Measurements from ENCODE around the gene STX17. TPM values are rescaled to one million over a fixed set of nuclear protein-coding genes. Genes with fewer than 3 reads are reported as not detected.

The STX17 gene
- total RNA-seq, 2 experiments from 2014 or later, result 27.4 to 33.4 TPM

GRCh38 chr9:99881769-99882168 lies 24.7 kb upstream of the STX17 start:
- H3K27ac Mint-ChIP-seq, result no peak overlapping the region
- H3K4me1 Mint-ChIP-seq, result peaks cover 4% of the 10 kb centered on the region
- no peaks in the 10 kb centered on the region for H3K9me3 Mint-ChIP-seq
- no peak overlapping the region for H3K4me3 Mint-ChIP-seq
- H3K36me3 Mint-ChIP-seq, result peaks cover 4% of the 10 kb centered on the region
- no peak for DNase-seq
- peaks cover 3% of the 10 kb centered on the region for H3K27me3 Mint-ChIP-seq

- no peak for DNase-seq
- Mint-ChIP-seq H3K36me3 (peaks cover 4% of the 10 kb centered on the region), H3K27ac (no peak overlapping the region), H3K4me3 (no peak overlapping the region), H3K4me1 (peaks cover 7% of the 10 kb centered on the region), H3K27me3 (no peaks in the 10 kb centered on the region), H3K9me3 (no peaks in the 10 kb centered on the region)
Measured at GRCh38 chr9:99885747-99886146, 20.7 kb upstream of the STX17 start.

GRCh38 chr9:99889120-99889519 lies 17.3 kb upstream of the STX17 start:
- Mint-ChIP-seq H3K9me3 (no peaks in the 10 kb centered on the region), H3K27me3 (peaks cover 7% of the 10 kb centered on the region), H3K27ac (no peak overlapping the region), H3K4me1 (peaks cover 3% of the 10 kb centered on the region), H3K36me3 (no peaks in the 10 kb centered on the region), H3K4me3 (no peak overlapping the region)
- no peak for DNase-seq

- H3K9me3 Mint-ChIP-seq, result no peaks in the 10 kb centered on the region
- no peak for DNase-seq
- no peak overlapping the region for H3K27ac Mint-ChIP-seq
- peaks cover 26% of the 10 kb centered on the region for H3K27me3 Mint-ChIP-seq
- no peaks in the 10 kb centered on the region for H3K36me3 Mint-ChIP-seq
- no peak overlapping the region for H3K4me3 Mint-ChIP-seq
- no peaks in the 10 kb centered on the region for H3K4me1 Mint-ChIP-seq
Measured at GRCh38 chr9:99894826-99895225, 11.6 kb upstream of the STX17 start.

GRCh38 chr9:99895510-99895909 lies 10.9 kb upstream of the STX17 start:
- no peaks in the 10 kb centered on the region for H3K36me3 Mint-ChIP-seq
- H3K4me1 Mint-ChIP-seq, result no peaks in the 10 kb centered on the region
- H3K27ac Mint-ChIP-seq, result no peak overlapping the region
- peaks cover 26% of the 10 kb centered on the region for H3K27me3 Mint-ChIP-seq
- DNase-seq, result no peak
- no peak overlapping the region for H3K4me3 Mint-ChIP-seq
- no peaks in the 10 kb centered on the region for H3K9me3 Mint-ChIP-seq

- H3K27me3 Mint-ChIP-seq, result peaks cover 26% of the 10 kb centered on the region
- H3K27ac Mint-ChIP-seq, result no peak overlapping the region
- DNase-seq, result no peak
- H3K9me3 Mint-ChIP-seq, result no peaks in the 10 kb centered on the region
- no peaks in the 10 kb centered on the region for H3K36me3 Mint-ChIP-seq
- H3K4me3 Mint-ChIP-seq, result no peak overlapping the region
- H3K4me1 Mint-ChIP-seq, result no peaks in the 10 kb centered on the region
Measured at GRCh38 chr9:99896119-99896518, 10.3 kb upstream of the STX17 start.

GRCh38 chr9:99903393-99903792 lies 3.1 kb upstream of the STX17 start:
- Mint-ChIP-seq H3K4me1 (peaks cover 17% of the 10 kb centered on the region), H3K9me3 (no peaks in the 10 kb centered on the region), H3K36me3 (no peaks in the 10 kb centered on the region), H3K27ac (no peak overlapping the region), H3K27me3 (peaks cover 6% of the 10 kb centered on the region), H3K4me3 (no peak overlapping the region)
- no peak for DNase-seq

- peak overlapping the region; percentile 97 for H3K4me3 Mint-ChIP-seq
- H3K27ac Mint-ChIP-seq, result peak overlapping the region; percentile 79
- H3K4me1 Mint-ChIP-seq, result peaks cover 29% of the 10 kb centered on the region
- H3K27me3 Mint-ChIP-seq, result peaks cover 3% of the 10 kb centered on the region
- DNase-seq, result no peak
- no peaks in the 10 kb centered on the region for H3K9me3 Mint-ChIP-seq
- H3K36me3 Mint-ChIP-seq, result peaks cover 3% of the 10 kb centered on the region
Measured at GRCh38 chr9:99905833-99906402, 536 bp upstream of the STX17 start.

GRCh38 chr9:99907208-99907532 lies 716 bp downstream of the STX17 start:
- Mint-ChIP-seq H3K27ac (peak overlapping the region; percentile 96), H3K27me3 (peaks cover 3% of the 10 kb centered on the region), H3K4me3 (peak overlapping the region; percentile 97), H3K36me3 (peaks cover 6% of the 10 kb centered on the region), H3K4me1 (peaks cover 34% of the 10 kb centered on the region), H3K9me3 (no peaks in the 10 kb centered on the region)
- DNase-seq, result no peak

- Mint-ChIP-seq H3K27me3 (no peaks in the 10 kb centered on the region), H3K4me3 (no peak overlapping the region), H3K9me3 (no peaks in the 10 kb centered on the region), H3K27ac (no peak overlapping the region), H3K4me1 (peaks cover 43% of the 10 kb centered on the region), H3K36me3 (peaks cover 18% of the 10 kb centered on the region)
- no peak for DNase-seq
Measured at GRCh38 chr9:99911600-99911999, 5.1 kb downstream of the STX17 start.

- Mint-ChIP-seq H3K36me3 (peaks cover 38% of the 10 kb centered on the region), H3K4me3 (no peak overlapping the region), H3K9me3 (no peaks in the 10 kb centered on the region), H3K4me1 (peaks cover 41% of the 10 kb centered on the region), H3K27me3 (no peaks in the 10 kb centered on the region), H3K27ac (no peak overlapping the region)
- DNase-seq, result no peak
Measured at GRCh38 chr9:99916650-99917049, 10.2 kb downstream of the STX17 start.

- no peak for DNase-seq
- Mint-ChIP-seq H3K9me3 (peaks cover 2% of the 10 kb centered on the region), H3K4me3 (no peak overlapping the region), H3K4me1 (peaks cover 39% of the 10 kb centered on the region), H3K27ac (no peak overlapping the region), H3K36me3 (peaks cover 51% of the 10 kb centered on the region), H3K27me3 (no peaks in the 10 kb centered on the region)
Measured at GRCh38 chr9:99918134-99918533, 11.7 kb downstream of the STX17 start.

GRCh38 chr9:99919930-99920329 lies 13.5 kb downstream of the STX17 start:
- Mint-ChIP-seq H3K9me3 (peaks cover 8% of the 10 kb centered on the region), H3K27me3 (no peaks in the 10 kb centered on the region), H3K4me3 (no peak overlapping the region), H3K27ac (no peak overlapping the region), H3K36me3 (peaks cover 64% of the 10 kb centered on the region), H3K4me1 (peaks cover 38% of the 10 kb centered on the region)
- no peak for DNase-seq

- peaks cover 14% of the 10 kb centered on the region for H3K9me3 Mint-ChIP-seq
- H3K27ac Mint-ChIP-seq, result peak overlapping the region; percentile 65
- H3K36me3 Mint-ChIP-seq, result peaks cover 72% of the 10 kb centered on the region
- H3K4me3 Mint-ChIP-seq, result no peak overlapping the region
- no peaks in the 10 kb centered on the region for H3K27me3 Mint-ChIP-seq
- H3K4me1 Mint-ChIP-seq, result peaks cover 36% of the 10 kb centered on the region
- no peak for DNase-seq
Measured at GRCh38 chr9:99921875-99922710, 15.6 kb downstream of the STX17 start.

- Mint-ChIP-seq H3K4me3 (no peak overlapping the region), H3K36me3 (peaks cover 71% of the 10 kb centered on the region), H3K27me3 (no peaks in the 10 kb centered on the region), H3K9me3 (peaks cover 14% of the 10 kb centered on the region), H3K4me1 (peaks cover 36% of the 10 kb centered on the region), H3K27ac (no peak overlapping the region)
- no peak for DNase-seq
Measured at GRCh38 chr9:99922711-99923030, 16.2 kb downstream of the STX17 start.

GRCh38 chr9:99925541-99925940 lies 19.1 kb downstream of the STX17 start:
- Mint-ChIP-seq H3K27me3 (no peaks in the 10 kb centered on the region), H3K9me3 (peaks cover 14% of the 10 kb centered on the region), H3K4me1 (peaks cover 23% of the 10 kb centered on the region), H3K36me3 (peaks cover 63% of the 10 kb centered on the region), H3K4me3 (no peak overlapping the region), H3K27ac (no peak overlapping the region)
- DNase-seq, result no peak

All from activated naive CD8-positive, alpha-beta T cell treated with anti-CD3 and anti-CD28 coated beads for 36 hours (primary cell).